KBM-7 (cell line): ENCODE results near the gene YOD1.
"Not testable (repeated sequence)": the region's sequence is repeated elsewhere in the genome, so short reads cannot be mapped to it uniquely, and the experiment has no call there.

Experiments
- DNase-seq: peaks from one replicate; pipeline ENCODE4 v3.0.0-alpha.2; 2015
- in situ Hi-C: fragments of 300-500 bp; cut with MboI; formaldehyde crosslinking; loops from 2 replicates; pipeline ENCODE4 v1.14.3; 2020; ENCODE audit warnings: low sequenced_read_pairs, low pct_unique_long_range_greater_than_20kb, mixed read lengths

YOD1 gene

GRCh38 chr1:207054491-207054890, 3.5 kb upstream of the YOD1 start:
- DNase-seq, result no peak
- in situ Hi-C loops, result no loop called here

DNA sequence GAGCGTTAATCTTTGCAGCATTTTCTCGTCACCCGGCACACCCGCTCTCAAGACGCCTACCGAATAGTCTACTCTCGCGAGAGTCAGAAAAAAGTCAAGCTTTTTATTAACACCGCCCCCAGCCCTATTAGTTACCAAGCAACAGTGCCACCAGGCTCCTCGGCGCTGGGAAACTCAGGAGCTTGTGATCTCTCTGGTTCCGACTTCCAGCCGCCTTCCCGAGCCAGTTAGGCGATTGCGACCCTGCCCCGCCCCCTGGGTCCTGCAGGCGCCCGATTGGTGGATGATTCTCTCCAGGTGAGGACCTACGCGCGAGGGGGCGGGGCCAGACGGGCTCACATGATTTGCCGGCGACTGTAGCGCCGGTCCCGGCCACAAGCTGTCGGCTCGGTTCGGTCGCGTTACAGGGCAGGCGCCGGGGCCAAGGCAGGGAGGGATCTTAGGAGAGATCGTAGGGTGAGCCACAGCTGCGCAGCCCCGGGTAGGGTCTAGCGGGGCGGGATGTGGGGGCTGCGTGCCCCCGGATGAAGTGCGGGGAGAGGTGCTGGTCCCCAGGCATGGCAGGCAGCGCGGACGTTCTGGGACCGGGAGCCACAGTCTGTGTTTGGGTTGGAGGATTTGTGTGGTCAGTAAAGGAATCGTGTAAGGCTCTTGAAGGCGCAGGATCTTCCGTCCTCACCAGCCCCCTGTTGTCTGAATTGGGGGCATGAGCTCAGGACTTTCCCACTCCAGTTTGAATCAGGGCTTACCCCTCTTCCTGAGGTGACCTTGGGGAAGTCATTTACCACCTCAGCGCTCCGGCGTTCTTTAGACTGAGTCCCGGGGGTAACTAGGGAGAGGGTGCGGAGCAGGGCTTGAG, 2.1 kb upstream of the YOD1 start, which contains the start of gene PFKFB2:
Gene PFKFB2 (plus strand): TSS at position 365 of the 859 bp plus-strand sequence. CDS start 1,443 bp downstream, outside the sequence.
- in situ Hi-C loops, result no loop called here
- DNase-seq, result no peak

DNA sequence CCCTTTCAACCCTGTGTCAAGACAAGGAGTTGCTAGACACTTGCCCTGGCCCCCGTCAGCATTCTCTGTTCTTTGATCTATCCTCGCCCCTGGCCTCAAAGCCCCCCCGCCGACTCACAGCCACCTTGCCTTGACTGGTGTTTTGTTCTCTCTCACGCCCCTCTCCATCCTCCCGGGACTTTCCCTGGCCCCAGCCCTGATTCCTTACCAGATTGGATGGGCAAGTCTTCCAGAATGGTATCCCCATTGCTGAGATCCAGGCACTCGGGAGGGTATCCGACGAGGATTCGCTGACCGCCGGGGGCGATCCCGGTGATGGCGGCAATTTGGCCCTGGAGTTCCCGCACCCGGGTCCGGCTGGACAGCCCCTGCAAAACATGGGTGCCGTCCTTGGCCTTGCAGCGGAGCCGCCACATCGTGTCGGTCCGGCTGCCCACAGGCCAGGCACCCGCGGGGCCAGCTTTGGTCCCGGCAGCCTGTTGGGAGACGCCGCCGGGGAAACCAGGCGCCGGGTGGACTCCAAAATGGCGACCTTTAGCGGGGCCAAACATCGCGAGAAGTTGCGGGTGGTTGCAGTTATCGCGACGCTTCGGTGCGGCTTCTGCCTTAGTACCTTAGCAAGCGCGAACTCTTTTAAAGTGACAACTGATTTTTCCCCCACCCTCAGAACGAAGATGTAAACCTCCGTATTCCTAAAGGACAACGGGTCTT, 373 bp downstream of the YOD1 start:
- no peak for DNase-seq
- in situ Hi-C loops, result no loop called here

DNA sequence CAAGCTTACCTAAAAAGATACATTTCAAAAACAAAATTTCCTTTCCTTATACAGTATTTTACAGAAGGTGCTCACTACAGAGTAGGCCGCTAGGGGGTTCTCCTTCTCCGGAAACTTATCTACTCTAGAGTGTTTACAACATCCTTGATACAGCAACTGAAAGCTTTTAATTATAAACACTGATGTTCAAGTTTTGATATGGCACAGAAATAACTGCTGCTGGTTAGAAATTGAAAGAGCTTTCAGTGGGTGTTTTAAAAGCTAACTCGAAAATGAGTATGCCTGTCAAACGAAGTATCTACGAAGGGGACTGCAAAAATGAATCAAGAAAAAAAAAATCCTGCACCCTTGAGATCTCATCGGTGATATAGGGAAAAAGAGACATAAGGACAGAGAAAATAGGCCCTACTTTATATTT, 1.0 kb downstream of the YOD1 start:
- in situ Hi-C loops, result no loop called here
- peak; percentile 42 for DNase-seq

DNA sequence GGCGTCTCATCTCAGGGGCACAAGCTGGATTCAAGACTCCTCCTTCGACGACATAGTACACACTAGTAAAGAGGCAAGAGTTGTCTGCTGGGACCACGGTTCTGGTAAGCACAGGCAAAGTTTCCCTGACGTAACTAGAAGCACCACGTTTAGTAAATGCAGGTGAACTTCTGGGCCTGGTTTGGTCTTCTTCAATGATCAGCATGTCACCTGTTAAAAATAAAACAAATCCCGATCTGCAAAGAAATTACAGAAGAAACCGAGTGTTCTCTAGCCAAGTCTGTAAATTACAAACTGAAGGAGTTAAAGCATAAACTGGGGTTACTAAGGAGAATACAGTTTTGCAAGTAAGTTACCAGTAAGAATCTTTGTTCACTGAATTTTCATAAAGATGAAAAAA, 1.5 kb downstream of the YOD1 start:
- no peak for DNase-seq
- in situ Hi-C loops, result no loop called here

DNA sequence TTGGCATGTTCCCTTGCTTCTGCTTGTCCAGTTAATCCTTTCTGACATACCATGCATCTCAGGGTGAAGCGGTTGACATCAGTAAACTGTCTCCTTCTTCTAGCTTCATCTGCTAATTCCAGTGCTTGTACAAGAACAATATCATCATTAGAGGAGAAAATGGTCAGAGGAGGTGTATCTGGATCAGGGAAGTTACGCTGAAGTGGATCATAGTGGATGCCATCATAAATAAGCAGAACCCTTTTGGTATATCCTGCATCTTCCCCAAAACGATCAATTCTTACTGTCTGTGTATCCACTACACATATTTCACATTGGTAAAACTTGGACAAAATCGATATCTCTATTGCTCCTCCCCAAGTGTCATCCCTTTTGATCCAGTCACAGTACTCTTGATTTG, 2.0 kb downstream of the YOD1 start:
- DNase-seq, result no peak
- in situ Hi-C loops, result no loop called here

GRCh38 chr1:207048041-207048440, 3.0 kb downstream of the YOD1 start:
- in situ Hi-C loops, result no loop called here
- DNase-seq, result no peak

GRCh38 chr1:207047505-207047904, 3.5 kb downstream of the YOD1 start:
- DNase-seq, result no peak

GRCh38 chr1:207045453-207045852, 5.6 kb downstream of the YOD1 start:
- no peak for DNase-seq
- in situ Hi-C loops, result no loop called here

More at GRCh38 chr1:207047505-207047904, 3.5 kb downstream of the YOD1 start:
- in situ Hi-C loops, result no loop called here

DNA sequence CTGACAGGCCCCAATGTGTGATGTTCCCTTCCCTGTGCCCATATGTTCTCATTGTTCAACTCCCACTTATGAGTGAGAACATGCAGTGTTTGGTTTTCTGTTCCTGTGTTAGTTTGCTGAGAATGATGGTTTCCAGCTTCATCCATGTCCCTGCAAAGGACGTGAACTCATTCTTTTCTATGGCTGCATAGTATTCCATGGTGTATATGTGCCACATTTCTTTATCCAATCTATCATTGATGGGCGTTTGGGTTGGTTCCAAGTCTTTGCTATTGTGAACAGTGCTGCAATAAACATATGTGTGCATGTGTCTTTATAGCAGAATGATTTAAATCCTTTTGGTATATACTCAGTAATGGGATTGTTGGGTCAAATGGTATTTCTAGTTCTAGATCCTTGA, 9.6 kb downstream of the YOD1 start:
- DNase-seq, in situ Hi-C loops: not testable (repeated sequence)

DNA sequence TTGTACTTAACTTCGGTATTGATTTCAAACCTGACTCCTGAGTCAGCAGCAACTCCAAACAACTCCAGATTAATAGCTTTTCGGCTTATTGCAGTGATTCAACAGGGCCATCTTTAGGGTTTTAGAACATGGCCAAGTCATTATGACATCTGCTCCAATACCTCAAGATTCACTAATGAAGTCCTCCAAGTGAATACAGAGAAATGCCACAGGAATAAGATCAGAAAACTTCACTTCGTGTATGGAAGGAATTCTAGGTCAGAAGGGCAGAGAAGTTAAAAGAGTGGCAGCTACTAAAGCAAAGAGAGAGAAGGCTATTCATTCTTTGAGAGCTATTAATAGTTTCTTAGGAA, 10.9 kb downstream of the YOD1 start:
- in situ Hi-C loops, result no loop called here
- DNase-seq, result no peak

DNA sequence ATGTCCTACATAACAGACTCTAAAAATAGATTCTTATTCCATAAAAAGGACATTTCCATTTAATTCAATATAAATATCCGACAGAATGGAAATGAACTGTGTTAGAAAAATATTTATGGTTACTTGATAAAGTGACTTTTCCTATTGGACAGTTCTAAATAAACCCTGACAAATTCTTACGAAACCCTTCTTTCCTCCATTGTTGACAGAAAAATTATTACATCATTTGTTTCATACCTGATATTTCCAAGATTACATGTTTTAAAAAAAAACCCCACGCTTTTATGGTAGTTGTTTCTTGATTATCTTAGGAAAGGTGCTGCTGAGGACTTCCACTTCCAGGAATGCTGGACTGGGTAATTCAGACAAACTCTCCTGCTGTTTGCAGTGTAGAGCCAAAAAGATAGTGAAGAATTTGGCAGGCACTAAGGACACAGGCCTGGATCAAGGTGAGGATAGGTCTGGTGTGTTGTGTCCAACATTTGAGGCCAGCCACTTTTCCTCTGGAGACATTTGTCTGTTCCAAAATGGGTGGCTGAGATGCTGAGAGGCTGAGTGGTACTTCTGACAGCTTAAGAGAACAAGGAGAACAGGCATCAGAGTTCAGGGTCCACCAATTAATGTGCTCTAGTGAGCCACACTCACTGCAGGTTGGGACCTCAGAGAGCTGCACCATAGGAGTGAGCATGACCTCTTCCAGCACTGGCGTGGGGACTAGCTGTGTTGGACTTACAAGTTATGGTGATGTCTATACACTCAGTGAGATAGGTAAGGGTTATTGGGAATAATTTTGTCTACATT, 11.4 kb downstream of the YOD1 start:
- in situ Hi-C loops, result no loop called here
- DNase-seq, result no peak

DNA sequence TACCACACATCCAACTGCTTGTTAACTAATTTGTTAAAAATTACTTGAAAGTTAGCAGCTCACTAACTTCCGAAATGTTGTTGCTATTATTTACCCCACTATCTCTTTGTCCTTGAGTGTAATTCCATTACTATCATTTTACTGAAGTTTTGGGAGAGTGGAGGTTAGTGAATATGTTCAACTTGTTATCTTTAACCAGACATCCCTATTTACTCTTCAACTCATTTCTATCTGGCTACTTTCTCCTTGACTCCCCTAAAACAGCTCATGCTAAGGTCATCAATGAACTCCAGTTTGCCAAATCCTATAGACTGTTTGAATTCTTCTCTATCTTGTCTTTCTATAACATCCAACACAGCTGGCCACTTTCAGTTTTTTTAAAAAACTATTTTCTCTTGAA, 14.1 kb downstream of the YOD1 start:
- in situ Hi-C loops, result no loop called here
- no peak for DNase-seq

DNA sequence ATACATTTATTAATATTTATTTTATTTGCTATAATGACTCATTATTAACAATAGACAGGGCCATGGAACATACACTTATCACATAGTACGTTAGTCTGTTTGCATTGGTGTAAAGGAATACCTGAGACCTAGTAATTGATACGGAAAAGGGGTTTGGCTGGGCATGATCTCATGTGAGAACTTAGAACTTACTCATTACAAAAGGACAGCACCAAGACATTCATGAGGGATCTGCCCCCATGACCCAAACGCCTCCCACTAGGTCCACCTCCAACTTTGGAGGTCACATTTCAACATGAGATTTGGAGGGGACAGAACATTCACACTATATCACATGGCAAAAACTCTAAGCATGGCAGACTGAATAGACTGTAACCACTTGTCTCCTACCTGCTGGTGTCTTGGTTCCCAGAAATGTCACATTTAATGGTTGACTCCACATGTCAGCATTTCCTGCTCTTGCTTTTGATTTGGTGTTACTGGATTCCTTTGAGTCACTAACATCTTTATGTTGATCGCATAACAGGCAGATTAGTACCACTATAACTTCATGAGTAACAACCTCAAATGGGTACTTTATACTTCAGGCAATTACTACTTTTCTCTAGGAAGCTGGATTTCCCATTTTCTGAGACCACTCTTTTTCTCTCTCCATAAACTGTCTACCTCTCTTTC, 15.0 kb downstream of the YOD1 start:
- in situ Hi-C loops, result no loop called here
- no peak for DNase-seq

GRCh38 chr1:207034998-207035397, 16.0 kb downstream of the YOD1 start:
- DNase-seq, result no peak
- in situ Hi-C loops, result no loop called here

GRCh38 chr1:207034208-207034607, 16.8 kb downstream of the YOD1 start:
- in situ Hi-C loops, result no loop called here
- DNase-seq, result no peak

DNA sequence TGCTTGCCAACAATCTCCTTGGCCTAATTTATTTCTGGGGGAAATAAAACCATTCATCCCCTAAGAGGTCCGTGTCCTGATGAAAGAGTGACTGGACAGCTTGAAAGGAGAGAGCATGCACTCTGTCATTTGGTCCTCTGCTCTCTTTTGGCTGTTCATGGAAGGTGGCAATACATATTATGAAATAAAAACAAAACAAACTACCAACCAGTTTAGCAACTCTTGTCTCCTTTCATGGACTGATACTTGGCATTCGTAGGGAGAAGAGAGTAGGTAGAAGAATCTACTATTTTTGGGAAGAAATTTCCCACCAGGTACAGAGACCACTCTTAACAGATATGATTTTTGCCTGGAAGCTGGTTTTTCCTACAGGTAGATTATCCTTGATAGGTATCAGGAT, 17.7 kb downstream of the YOD1 start:
- in situ Hi-C loops, result no loop called here
- DNase-seq, result no peak

DNA sequence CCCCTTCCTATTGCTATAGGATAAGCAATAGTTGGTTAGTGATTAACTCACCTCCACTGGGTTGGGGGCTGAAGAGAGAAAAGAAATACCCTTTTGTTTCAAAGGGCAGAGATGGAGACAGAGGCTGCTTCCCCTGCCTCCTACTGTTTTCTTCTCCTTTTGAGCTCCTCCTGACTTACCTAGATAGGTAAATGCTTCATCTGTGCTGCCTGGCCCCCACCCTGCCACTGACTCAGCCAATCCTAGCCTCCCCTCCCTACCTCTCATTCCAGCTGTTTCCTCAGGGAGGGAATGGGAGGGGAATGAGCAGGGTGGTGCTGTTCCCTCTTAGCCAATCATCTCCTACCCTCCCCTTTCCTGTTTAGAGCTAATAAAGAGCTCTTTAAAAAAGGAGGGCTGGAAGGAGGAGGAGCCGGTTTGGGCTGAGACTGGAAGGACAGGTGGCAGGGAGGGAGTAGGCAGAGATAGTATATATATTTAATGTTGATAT, 18.4 kb downstream of the YOD1 start, which contains the start of gene C1orf116:
Gene C1orf116 (minus strand): TSS at position 229 of the 490 bp plus-strand sequence. CDS start 5,158 bp downstream, outside the sequence.
- in situ Hi-C loops, result no loop called here
- DNase-seq, result no peak
